Measurements from ENCODE around the gene FHIT.

Gene FHIT

GRCh38 chr3:60716573-60716972 is 534.7 kb downstream of the FHIT start:
- no peak for TF ChIP-seq CTCF (IDR thresholded peaks at IDR 0.05; ENCODE audit: low read depth, low read length)
- Histone ChIP-seq H3K36me3 (no peaks in the 10 kb centered on the region), H3K9me3 (no peaks in the 10 kb centered on the region), H3K4me1 (no peaks in the 10 kb centered on the region), H3K27me3 (no peaks in the 10 kb centered on the region), H3K4me3 (ENCODE audit: low read depth, low read length) (no peak overlapping the region)
- no peak for DNase-seq

DNA sequence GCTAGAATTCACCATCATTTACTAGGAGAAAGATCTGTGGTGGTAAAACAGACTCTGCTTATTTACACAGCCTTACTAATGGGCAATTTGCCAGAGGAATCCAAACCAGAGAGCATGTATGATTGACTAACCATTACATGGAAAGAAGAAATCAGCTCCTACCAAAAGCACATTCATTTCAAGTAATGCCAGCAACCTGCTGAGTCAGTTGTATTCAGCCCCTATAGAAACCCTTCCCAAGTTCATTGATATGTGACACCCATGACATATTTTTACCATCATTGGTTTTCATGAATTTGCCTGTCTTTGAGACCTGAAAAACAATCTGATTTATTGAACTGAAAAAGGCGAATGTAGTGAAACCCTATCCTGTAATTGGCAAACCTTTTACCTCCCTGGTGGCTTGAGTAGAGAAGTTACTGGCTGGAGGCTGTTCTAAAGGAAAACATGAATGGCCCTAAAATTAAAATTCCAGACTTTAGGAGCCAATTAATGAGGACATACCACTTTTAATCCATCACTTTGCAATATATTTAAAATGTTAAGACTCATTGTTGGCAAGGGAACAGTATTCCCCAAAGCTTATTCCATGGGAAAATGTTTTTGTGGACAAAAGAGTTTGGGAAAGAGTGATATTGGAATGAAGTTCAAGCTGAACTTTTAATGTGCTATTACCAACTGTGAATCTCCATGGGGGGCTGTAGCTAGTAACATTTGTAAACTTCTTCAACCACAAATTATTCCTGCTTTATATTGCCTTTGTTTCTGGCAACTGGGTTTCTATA is 542.9 kb downstream of the FHIT start:
- Histone ChIP-seq H3K9me3 (no peaks in the 10 kb centered on the region), H3K4me3 (ENCODE audit: low read depth, low read length) (no peak overlapping the region), H3K27me3 (no peaks in the 10 kb centered on the region), H3K4me1 (no peaks in the 10 kb centered on the region), H3K36me3 (no peaks in the 10 kb centered on the region)
- no peak for TF ChIP-seq CTCF (IDR thresholded peaks at IDR 0.05; ENCODE audit: low read depth, low read length)
- no peak for DNase-seq

- H3K9me3 ChIP-seq: no peaks in the 10 kb centered on the region
- no peak for DNase-seq
- no peaks in the 10 kb centered on the region for H3K4me1 ChIP-seq
- H3K4me3 ChIP-seq (ENCODE audit: low read depth, low read length): no peak overlapping the region
- TF ChIP-seq CTCF (IDR thresholded peaks at IDR 0.05; ENCODE audit: low read depth, low read length): no peak
- H3K36me3 ChIP-seq: no peaks in the 10 kb centered on the region
- no peaks in the 10 kb centered on the region for H3K27me3 ChIP-seq
Observed at GRCh38 chr3:60707452-60708020, 543.7 kb downstream of the FHIT start.

GRCh38 chr3:60703956-60704736 is 547.1 kb downstream of the FHIT start:
- Histone ChIP-seq H3K27me3 (no peaks in the 10 kb centered on the region), H3K4me3 (ENCODE audit: low read depth, low read length) (no peak overlapping the region)

DNA sequence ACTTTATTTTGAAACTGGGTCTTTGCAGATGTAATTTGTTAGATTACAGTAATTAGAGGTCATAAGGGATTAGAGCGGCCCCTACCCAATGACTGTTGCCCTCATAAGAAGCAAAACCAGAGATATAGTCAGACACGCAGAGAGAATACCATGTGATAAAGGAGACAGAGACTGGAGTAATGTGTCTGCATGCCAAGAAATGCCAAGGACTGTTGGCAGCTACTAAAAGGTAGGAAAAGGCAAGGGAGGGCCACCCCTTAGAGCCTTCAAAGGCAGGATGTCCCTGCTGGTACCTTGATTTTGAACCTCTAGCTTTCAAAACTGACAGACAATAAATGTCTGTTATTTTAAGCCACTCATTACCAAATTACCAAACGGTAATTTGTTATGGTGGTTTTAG is 548.2 kb downstream of the FHIT start:
- no peaks in the 10 kb centered on the region for H3K27me3 ChIP-seq
- H3K4me1 ChIP-seq: no peaks in the 10 kb centered on the region
- H3K9me3 ChIP-seq: no peaks in the 10 kb centered on the region
- no peak for TF ChIP-seq CTCF (IDR thresholded peaks at IDR 0.05; ENCODE audit: low read depth, low read length)
- no peaks in the 10 kb centered on the region for H3K36me3 ChIP-seq
- peak; percentile 4 for DNase-seq
- H3K4me3 ChIP-seq (ENCODE audit: low read depth, low read length): no peak overlapping the region

More at GRCh38 chr3:60703956-60704736, 547.1 kb downstream of the FHIT start:
- TF ChIP-seq CTCF (IDR thresholded peaks at IDR 0.05; ENCODE audit: low read depth, low read length): no peak
- Histone ChIP-seq H3K36me3 (no peaks in the 10 kb centered on the region), H3K4me1 (no peaks in the 10 kb centered on the region), H3K9me3 (no peaks in the 10 kb centered on the region)
- DNase-seq: no peak
